HG03558 (cell line): ENCODE data around the gene CTNNA1.
"Not testable (repeated sequence)": the region's sequence is repeated elsewhere in the genome, so short reads cannot be mapped to it uniquely, and the experiment has no call there.

ENCODE experiments used
- ATAC-seq: cut with Tn5 transposase; IDR thresholded peaks from one replicate; pipeline ENCODE4 v1.9.1; 2021; ENCODE audit warnings: moderate number of reproducible peaks; ENCODE audit not compliant: unreplicated experiment; ENCODE audit errors: extremely low read depth

CTNNA1 gene

GRCh38 chr5:138722544-138723177 is 30.6 kb upstream of the CTNNA1 start:
- no peak for ATAC-seq

- no peak for ATAC-seq
Measured at GRCh38 chr5:138724470-138725146, 28.6 kb upstream of the CTNNA1 start.

- ATAC-seq, result no peak
Measured at GRCh38 chr5:138725153-138725817, 27.9 kb upstream of the CTNNA1 start.

- no peak for ATAC-seq
Measured at GRCh38 chr5:138725818-138726416, 27.3 kb upstream of the CTNNA1 start.

GRCh38 chr5:138726848-138727247 is 26.4 kb upstream of the CTNNA1 start:
- no peak for ATAC-seq

- ATAC-seq, result not testable (repeated sequence)
Measured at GRCh38 chr5:138730496-138730895, 22.7 kb upstream of the CTNNA1 start.

- no peak for ATAC-seq
Measured at GRCh38 chr5:138732466-138732865, 20.8 kb upstream of the CTNNA1 start.

- no peak for ATAC-seq
Measured at GRCh38 chr5:138732933-138733332, 20.3 kb upstream of the CTNNA1 start.

- ATAC-seq, result no peak
Measured at GRCh38 chr5:138733509-138733908, 19.7 kb upstream of the CTNNA1 start.

- no peak for ATAC-seq
Measured at GRCh38 chr5:138736293-138736692, 16.9 kb upstream of the CTNNA1 start.

GRCh38 chr5:138737494-138738265 is 15.5 kb upstream of the CTNNA1 start:
- ATAC-seq, result no peak

GRCh38 chr5:138738399-138738798 is 14.8 kb upstream of the CTNNA1 start:
- no peak for ATAC-seq

- ATAC-seq, result no peak
Measured at GRCh38 chr5:138739938-138740337, 13.3 kb upstream of the CTNNA1 start.

- ATAC-seq, result no peak
Measured at GRCh38 chr5:138743484-138743883, 9.7 kb upstream of the CTNNA1 start.

GRCh38 chr5:138745268-138745667 is 8.0 kb upstream of the CTNNA1 start:
- ATAC-seq, result no peak

- ATAC-seq, result no peak
Measured at GRCh38 chr5:138748630-138749081, 4.6 kb upstream of the CTNNA1 start.

GRCh38 chr5:138751344-138751743 is 1.9 kb upstream of the CTNNA1 start:
- ATAC-seq, result not testable (repeated sequence)

- ATAC-seq, result no peak
Measured at GRCh38 chr5:138752341-138752950, 779 bp upstream of the CTNNA1 start.

GRCh38 chr5:138753794-138754698 is 821 bp downstream of the CTNNA1 start:
- no peak for ATAC-seq
